GM23338 (cell line): ENCODE results near the gene CA6. TPM values are rescaled to one million over a fixed set of nuclear protein-coding genes. Genes with fewer than 3 reads are reported as not detected.

Experiments used
- ATAC-seq: fragments of 200-7000 bp; cut with Tn5 transposase; 3 replicates; pipeline ENCODE4 v1.9.1; 2020
- DNase-seq: peaks from one replicate; pipeline ENCODE4 v3.0.0-alpha.2; 2015; ENCODE audit warnings: low spot score
- H2AFZ ChIP-seq: fragments of 200-600 bp; sonication (generic); 2 replicates; pipeline ENCODE4 v1.8.0; 2016; ENCODE audit warnings: antibody characterized with exemption, mild to moderate bottlenecking, moderate library complexity
- H3F3A ChIP-seq: fragments of 200-600 bp; sonication (generic); replicated peaks from 2 replicates; pipeline ENCODE4 v1.8.0; 2017; ENCODE audit warnings: antibody characterized with exemption, mixed run types, low read depth
- H3K27ac ChIP-seq: fragments of 200-600 bp; sonication (generic); 2 replicates; pipeline ENCODE4 v1.6.1; 2016; ENCODE audit warnings: low read depth
- H3K27me3 ChIP-seq: fragments of 200-600 bp; sonication (generic); 2 replicates; pipeline ENCODE4 v1.8.0; 2016; ENCODE audit warnings: mild to moderate bottlenecking, mixed run types, moderate library complexity; ENCODE audit not compliant: insufficient read depth
- H3K36me3 ChIP-seq: fragments of 200-600 bp; sonication (generic); 2 replicates; pipeline ENCODE4 v1.8.0; 2016; ENCODE audit warnings: mild to moderate bottlenecking; ENCODE audit not compliant: insufficient read depth
- H3K4me1 ChIP-seq: fragments of 200-600 bp; sonication (generic); 2 replicates; pipeline ENCODE4 v1.8.0; 2016; ENCODE audit warnings: mild to moderate bottlenecking, moderate library complexity; ENCODE audit not compliant: insufficient read depth
- H3K4me2 ChIP-seq: fragments of 200-600 bp; sonication (generic); 2 replicates; pipeline ENCODE4 v1.7.1; 2017; ENCODE audit warnings: mixed run types
- H3K4me3 ChIP-seq: fragments of 200-600 bp; sonication (generic); 2 replicates; pipeline ENCODE4 v1.6.1; 2016; ENCODE audit warnings: mixed run types
- H3K79me2 ChIP-seq: fragments of 200-600 bp; sonication (generic); replicated peaks from 2 replicates; pipeline ENCODE4 v1.8.0; 2017; ENCODE audit warnings: mild to moderate bottlenecking; ENCODE audit not compliant: insufficient read depth
- H3K9me2 ChIP-seq: fragments of 200-600 bp; sonication (generic); 2 replicates; pipeline ENCODE4 v1.8.0; 2017; ENCODE audit not compliant: insufficient read depth
- H4K20me1 ChIP-seq: fragments of 200-600 bp; sonication (generic); replicated peaks from 2 replicates; pipeline ENCODE4 v1.8.0; 2017; ENCODE audit warnings: mild to moderate bottlenecking; ENCODE audit not compliant: insufficient read depth
- H3K27ac Mint-ChIP-seq: 2 replicates; pipeline ENCODE4 v1.8.0; 2020; ENCODE audit warnings: inconsistent platforms, mild to moderate bottlenecking, moderate library complexity, mixed read lengths
- H3K27me3 Mint-ChIP-seq: 3 replicates; pipeline ENCODE4 v1.8.0; 2022; ENCODE audit warnings: low read depth, mild to moderate bottlenecking, moderate library complexity, mixed read lengths, inconsistent platforms; ENCODE audit not compliant: insufficient read depth, poor library complexity
- H3K36me3 Mint-ChIP-seq: 3 replicates; pipeline ENCODE4 v1.8.0; 2021; ENCODE audit warnings: low read depth, mild to moderate bottlenecking, inconsistent platforms, moderate library complexity, mixed read lengths
- H3K4me1 Mint-ChIP-seq: 3 replicates; pipeline ENCODE4 v1.8.0; 2020; ENCODE audit warnings: mild to moderate bottlenecking, inconsistent platforms, mixed read lengths
- H3K4me3 Mint-ChIP-seq: 3 replicates; pipeline ENCODE4 v1.8.0; 2021; ENCODE audit warnings: moderate library complexity, mild to moderate bottlenecking, inconsistent platforms, mixed read lengths
- H3K9me3 Mint-ChIP-seq: 3 replicates; pipeline ENCODE4 v1.8.0; 2020; ENCODE audit warnings: moderate library complexity, mild to moderate bottlenecking, inconsistent platforms, mixed read lengths
- CREB1 ChIP-seq: fragments of 250-450 bp; sonication (Bioruptor Pico); IDR thresholded peaks from 2 replicates; pipeline ENCODE4 v1.5.0; 2020; ENCODE audit warnings: low read depth, mild to moderate bottlenecking, moderate library complexity
- EZH2 ChIP-seq: fragments of 200-600 bp; sonication (generic); IDR thresholded peaks from one replicate; pipeline ENCODE4 v1.8.0; 2017; ENCODE audit warnings: antibody characterized with exemption, mild to moderate bottlenecking, low read depth; ENCODE audit not compliant: unreplicated experiment
- EZH2phosphoT487 ChIP-seq: fragments of 200-600 bp; sonication (generic); IDR thresholded peaks from one replicate; pipeline ENCODE4 v1.8.1; 2018; ENCODE audit warnings: antibody characterized with exemption; ENCODE audit not compliant: unreplicated experiment
- JUNB ChIP-seq: IDR thresholded peaks from one replicate; pipeline ENCODE4 v1.6.1; 2016; ENCODE audit warnings: antibody characterized with exemption; ENCODE audit not compliant: unreplicated experiment
- NANOG ChIP-seq: IDR thresholded peaks from 2 replicates; pipeline ENCODE4 v1.6.1; 2016; ENCODE audit warnings: antibody characterized with exemption, borderline replicate concordance
- POLR2AphosphoS5 ChIP-seq: IDR thresholded peaks from 2 replicates; pipeline ENCODE4 v1.6.1; 2016; ENCODE audit warnings: antibody characterized with exemption, low read depth
- ZNF114 ChIP-seq: fragments of 250-450 bp; sonication (Bioruptor Pico); IDR thresholded peaks from 2 replicates; pipeline ENCODE4 v1.5.0; 2020; ENCODE audit warnings: mild to moderate bottlenecking, moderate library complexity
- ZNF331 ChIP-seq: fragments of 250-450 bp; sonication (Bioruptor Pico); IDR thresholded peaks from 2 replicates; pipeline ENCODE4 v1.5.0; 2020; ENCODE audit warnings: low read depth, mild to moderate bottlenecking, moderate library complexity
- polyA plus RNA-seq: library from polyadenylated mRNA; unstranded; fragments of >200 nt; fragmentation: Nextera tagmentation; extraction: Ambion mirVana; gene quantifications from 2 replicates; pipeline ENCODE4 v1.2.1, GENCODE V29; 2016
- total RNA-seq: library from RNA; depleted of rRNA; stranded (reverse); fragments of >200 nt; shearing (Covaris generic); gene quantifications from 2 replicates; pipeline ENCODE4 v1.2.3, GENCODE V29; 2014
- TF ChIP-seq, protein P1 (sequence below), 2 experiments: fragments of 200-600 bp in 1 of 2; sonication (generic) in 1 of 2; conservative IDR thresholded peaks; 2 replicates each; pipeline versions ENCODE4 v1.5.1 to v1.6.1; 2016 to 2017; ENCODE audit warnings: antibody characterized with exemption in 2 of 2, low read depth in 2 of 2, mild to moderate bottlenecking in 2 of 2, moderate library complexity in 1 of 2
- TF ChIP-seq, protein P2 (sequence below): IDR thresholded peaks from 2 replicates; pipeline ENCODE4 v1.6.1; 2016; ENCODE audit warnings: antibody characterized with exemption

Gene CA6
- total and polyA plus RNA-seq, 2 experiments from 2014 or later, result not detected

DNA sequence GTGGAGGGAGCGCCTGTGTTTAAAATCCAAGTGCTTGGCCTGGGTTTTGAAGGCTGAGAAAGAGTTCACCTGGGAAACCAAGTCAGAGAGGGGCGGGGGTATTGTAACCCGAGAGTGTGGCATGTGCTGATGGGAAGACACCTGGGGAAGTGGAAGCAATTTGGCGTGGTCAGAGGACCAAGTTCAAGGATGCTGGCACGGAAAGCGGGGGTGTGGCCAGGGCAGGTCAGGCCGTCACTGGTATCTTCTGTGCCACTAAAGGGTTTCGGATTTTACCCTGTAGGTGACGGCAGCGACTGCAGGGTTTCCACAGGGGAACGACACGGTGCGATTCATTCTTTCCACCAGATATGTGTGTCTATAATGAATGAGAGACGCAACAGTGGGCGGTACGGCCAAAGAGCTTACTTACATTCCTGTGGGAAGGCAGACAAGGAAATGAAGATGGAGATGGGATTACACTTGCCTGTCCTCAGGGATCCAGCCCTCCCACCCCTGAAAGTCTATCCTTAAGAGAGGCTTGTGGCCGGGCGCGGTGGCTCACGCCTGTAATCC lies 31.3 kb downstream of the CA6 start (continued):
- TF ChIP-seq, protein P1, sequence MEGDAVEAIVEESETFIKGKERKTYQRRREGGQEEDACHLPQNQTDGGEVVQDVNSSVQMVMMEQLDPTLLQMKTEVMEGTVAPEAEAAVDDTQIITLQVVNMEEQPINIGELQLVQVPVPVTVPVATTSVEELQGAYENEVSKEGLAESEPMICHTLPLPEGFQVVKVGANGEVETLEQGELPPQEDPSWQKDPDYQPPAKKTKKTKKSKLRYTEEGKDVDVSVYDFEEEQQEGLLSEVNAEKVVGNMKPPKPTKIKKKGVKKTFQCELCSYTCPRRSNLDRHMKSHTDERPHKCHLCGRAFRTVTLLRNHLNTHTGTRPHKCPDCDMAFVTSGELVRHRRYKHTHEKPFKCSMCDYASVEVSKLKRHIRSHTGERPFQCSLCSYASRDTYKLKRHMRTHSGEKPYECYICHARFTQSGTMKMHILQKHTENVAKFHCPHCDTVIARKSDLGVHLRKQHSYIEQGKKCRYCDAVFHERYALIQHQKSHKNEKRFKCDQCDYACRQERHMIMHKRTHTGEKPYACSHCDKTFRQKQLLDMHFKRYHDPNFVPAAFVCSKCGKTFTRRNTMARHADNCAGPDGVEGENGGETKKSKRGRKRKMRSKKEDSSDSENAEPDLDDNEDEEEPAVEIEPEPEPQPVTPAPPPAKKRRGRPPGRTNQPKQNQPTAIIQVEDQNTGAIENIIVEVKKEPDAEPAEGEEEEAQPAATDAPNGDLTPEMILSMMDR (conservative IDR thresholded peaks at IDR 0.05; ENCODE audit: low read depth in 2 of 2), result no peak

- Histone ChIP-seq H3K4me2 (no peak overlapping the region), H2AFZ (no peak overlapping the region), H3K27me3 (no peaks in the 10 kb centered on the region), H3K27ac (no peak overlapping the region), H3K4me1 (no peaks in the 10 kb centered on the region), H3K36me3 (no peaks in the 10 kb centered on the region), H4K20me1 (no peaks in the 10 kb centered on the region), H3F3A (no peaks in the 10 kb centered on the region), H3K4me3 (no peak overlapping the region), H3K9me2 (no peaks in the 10 kb centered on the region), H3K79me2 (no peaks in the 10 kb centered on the region)
- Mint-ChIP-seq H3K4me1 (no peaks in the 10 kb centered on the region; the same call in 1 of the 3 replicates), H3K4me3 (no peak overlapping the region), H3K36me3 (no peaks in the 10 kb centered on the region; the same call in 2 of the 3 replicates), H3K9me3 (peaks cover 3% of the 10 kb centered on the region; the same call in 2 of the 3 replicates), H3K27me3 (peaks cover 3% of the 10 kb centered on the region), H3K27ac (no peak overlapping the region)
- ATAC-seq (no peak), DNase-seq (no peak)
- TF ChIP-seq JUNB (no peak), ZNF331 (CRISPR knock-in tag) (no peak), EZH2 (no peak), EZH2phosphoT487 (no peak), ZNF114 (CRISPR knock-in tag) (no peak), POLR2AphosphoS5 (no peak), CREB1 (CRISPR knock-in tag) (no peak), NANOG (no peak)
- TF ChIP-seq, protein P1 (conservative IDR thresholded peaks at IDR 0.05; ENCODE audit: low read depth in 2 of 2), result no peak
Observed at GRCh38 chr1:8980656-8981055, 35.0 kb downstream of the CA6 start.

DNA sequence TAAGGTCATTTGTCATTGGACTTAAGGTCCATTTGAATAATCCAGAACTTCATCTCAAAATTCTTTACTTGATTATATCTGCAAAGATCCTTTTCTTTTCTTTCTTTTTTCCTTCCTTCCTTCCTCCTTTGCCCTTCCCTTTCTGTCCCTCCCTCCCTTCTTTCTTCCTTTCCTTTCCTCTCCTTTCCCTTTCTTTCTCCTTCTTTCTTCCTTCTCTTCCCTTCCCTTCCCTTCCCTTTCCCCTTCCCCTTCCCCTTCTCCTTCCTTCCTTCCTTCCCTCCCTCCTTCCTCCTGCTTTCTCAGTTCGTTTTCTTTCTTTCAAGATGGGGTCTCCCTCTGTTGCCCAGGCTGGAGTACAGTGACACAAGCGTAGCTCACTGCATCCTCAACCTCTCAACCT lies 35.5 kb downstream of the CA6 start:
- H3K9me2 ChIP-seq, result no peaks in the 10 kb centered on the region
- H2AFZ ChIP-seq, result no peak overlapping the region
- no peak for TF ChIP-seq EZH2
- TF ChIP-seq NANOG, result no peak
- TF ChIP-seq, protein P2, sequence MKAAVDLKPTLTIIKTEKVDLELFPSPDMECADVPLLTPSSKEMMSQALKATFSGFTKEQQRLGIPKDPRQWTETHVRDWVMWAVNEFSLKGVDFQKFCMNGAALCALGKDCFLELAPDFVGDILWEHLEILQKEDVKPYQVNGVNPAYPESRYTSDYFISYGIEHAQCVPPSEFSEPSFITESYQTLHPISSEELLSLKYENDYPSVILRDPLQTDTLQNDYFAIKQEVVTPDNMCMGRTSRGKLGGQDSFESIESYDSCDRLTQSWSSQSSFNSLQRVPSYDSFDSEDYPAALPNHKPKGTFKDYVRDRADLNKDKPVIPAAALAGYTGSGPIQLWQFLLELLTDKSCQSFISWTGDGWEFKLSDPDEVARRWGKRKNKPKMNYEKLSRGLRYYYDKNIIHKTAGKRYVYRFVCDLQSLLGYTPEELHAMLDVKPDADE, result no peak
- H3F3A ChIP-seq, result no peaks in the 10 kb centered on the region
- H3K36me3 Mint-ChIP-seq, result no peaks in the 10 kb centered on the region; the same call in 2 of the 3 replicates
- no peak overlapping the region for H3K27ac Mint-ChIP-seq
- H3K79me2 ChIP-seq, result no peaks in the 10 kb centered on the region
- H4K20me1 ChIP-seq, result no peaks in the 10 kb centered on the region
- H3K4me3 Mint-ChIP-seq, result no peak overlapping the region
- H3K4me2 ChIP-seq, result no peak overlapping the region
- peaks cover 3% of the 10 kb centered on the region for H3K27me3 Mint-ChIP-seq
- no peaks in the 10 kb centered on the region for H3K36me3 ChIP-seq
- ATAC-seq, result no peak
- no peak overlapping the region for H3K4me3 ChIP-seq
- no peak for DNase-seq
- H3K27me3 ChIP-seq, result no peaks in the 10 kb centered on the region
- H3K9me3 Mint-ChIP-seq, result peaks cover 3% of the 10 kb centered on the region; the same call in 2 of the 3 replicates
- H3K4me1 Mint-ChIP-seq, result no peaks in the 10 kb centered on the region; the same call in 1 of the 3 replicates
- no peak overlapping the region for H3K27ac ChIP-seq
- H3K4me1 ChIP-seq, result no peaks in the 10 kb centered on the region
